Endothelial cell (in vitro differentiated cells): ENCODE data around the gene TENM4. TPM values are rescaled to one million over a fixed set of nuclear protein-coding genes. Genes with fewer than 3 reads are reported as not detected.

Experiments
- DNase-seq: peaks from one replicate; pipeline ENCODE4 v3.0.0; 2021; ENCODE audit warnings: low spot score
- H3K27ac Mint-ChIP-seq: one replicate; pipeline ENCODE4 v1.8.0; 2021; ENCODE audit warnings: mixed read lengths, inconsistent platforms; ENCODE audit not compliant: unreplicated experiment
- H3K27me3 Mint-ChIP-seq: one replicate; pipeline ENCODE4 v1.8.0; 2021; ENCODE audit warnings: mild to moderate bottlenecking, moderate library complexity, mixed read lengths, inconsistent platforms; ENCODE audit not compliant: unreplicated experiment
- H3K36me3 Mint-ChIP-seq: one replicate; pipeline ENCODE4 v1.8.0; 2021; ENCODE audit warnings: mild to moderate bottlenecking, low read depth, mixed read lengths, inconsistent platforms; ENCODE audit not compliant: unreplicated experiment
- H3K4me1 Mint-ChIP-seq: one replicate; pipeline ENCODE4 v1.8.0; 2021; ENCODE audit warnings: mild to moderate bottlenecking, mixed read lengths, inconsistent platforms; ENCODE audit not compliant: unreplicated experiment
- H3K4me3 Mint-ChIP-seq: one replicate; pipeline ENCODE4 v1.8.0; 2021; ENCODE audit warnings: mild to moderate bottlenecking, mixed read lengths, inconsistent platforms; ENCODE audit not compliant: unreplicated experiment
- H3K9me3 Mint-ChIP-seq: one replicate; pipeline ENCODE4 v1.8.0; 2021; ENCODE audit warnings: mixed read lengths, inconsistent platforms; ENCODE audit not compliant: unreplicated experiment
- CTCF ChIP-seq: fragments of 200-600 bp; sonication (generic); IDR thresholded peaks from one replicate; pipeline ENCODE4 v1.5.0; 2021; ENCODE audit warnings: antibody characterized with exemption; ENCODE audit not compliant: unreplicated experiment
- total RNA-seq: library from RNA; stranded (reverse); fragmentation: NEBNext Ultra II Directional; extraction: Animal tissue kit (Norgen Biotek cat#: 25700); gene quantifications from one replicate; pipeline ENCODE4 v1.2.1, GENCODE V29; 2021; ENCODE audit not compliant: unreplicated experiment

Gene TENM4
- total RNA-seq, 1 donor from 2014 or later, result 1.8 TPM

GRCh38 chr11:79139900-79140299, 300.9 kb downstream of the TENM4 start:
- Mint-ChIP-seq H3K36me3 (no peaks in the 10 kb centered on the region), H3K4me3 (no peak overlapping the region), H3K4me1 (peaks cover 11% of the 10 kb centered on the region), H3K9me3 (no peaks in the 10 kb centered on the region), H3K27me3 (peaks cover 3% of the 10 kb centered on the region), H3K27ac (no peak overlapping the region)
- no peak for TF ChIP-seq CTCF
- DNase-seq, result no peak

GRCh38 chr11:79129702-79130101, 311.1 kb downstream of the TENM4 start:
- no peak overlapping the region for H3K4me3 Mint-ChIP-seq
- peaks cover 3% of the 10 kb centered on the region for H3K9me3 Mint-ChIP-seq
- no peak for TF ChIP-seq CTCF
- no peak for DNase-seq
- H3K4me1 Mint-ChIP-seq, result no peaks in the 10 kb centered on the region
- no peak overlapping the region for H3K27ac Mint-ChIP-seq
- H3K36me3 Mint-ChIP-seq, result peaks cover 3% of the 10 kb centered on the region
- peaks cover 3% of the 10 kb centered on the region for H3K27me3 Mint-ChIP-seq

GRCh38 chr11:79128291-79128690, 312.5 kb downstream of the TENM4 start:
- Mint-ChIP-seq H3K4me3 (no peak overlapping the region), H3K4me1 (no peaks in the 10 kb centered on the region), H3K36me3 (peaks cover 3% of the 10 kb centered on the region), H3K27ac (no peak overlapping the region), H3K9me3 (peaks cover 3% of the 10 kb centered on the region), H3K27me3 (peaks cover 3% of the 10 kb centered on the region)
- DNase-seq, result no peak
- TF ChIP-seq CTCF, result no peak

- Mint-ChIP-seq H3K27me3 (peaks cover 7% of the 10 kb centered on the region), H3K4me1 (peaks cover 22% of the 10 kb centered on the region), H3K4me3 (no peak overlapping the region), H3K36me3 (peaks cover 3% of the 10 kb centered on the region), H3K9me3 (no peaks in the 10 kb centered on the region), H3K27ac (no peak overlapping the region)
- TF ChIP-seq CTCF, result no peak
- DNase-seq, result no peak
Measured at GRCh38 chr11:79122759-79123158, 318.1 kb downstream of the TENM4 start.

- Mint-ChIP-seq H3K4me3 (no peak overlapping the region), H3K36me3 (no peaks in the 10 kb centered on the region), H3K4me1 (peaks cover 22% of the 10 kb centered on the region), H3K27ac (peak overlapping the region; percentile 84), H3K27me3 (peaks cover 7% of the 10 kb centered on the region), H3K9me3 (no peaks in the 10 kb centered on the region)
- no peak for TF ChIP-seq CTCF
- DNase-seq, result no peak
Measured at GRCh38 chr11:79121351-79121750, 319.5 kb downstream of the TENM4 start.
